Forelimb muscle (tissue), 1 donor: ENCODE results near the gene SHROOM2. TPM values are rescaled to one million over a fixed set of nuclear protein-coding genes. Genes with fewer than 3 reads are reported as not detected.

Experiments
- DNase-seq: peaks from one replicate; pipeline ENCODE4 v3.0.0-alpha.2; 2013; ENCODE audit warnings: low read depth
- polyA plus RNA-seq: library from polyadenylated mRNA; unstranded; fragments of 120-200 nt; gene quantifications from one replicate; pipeline ENCODE4 v1.2.1, GENCODE V29; 2013; ENCODE audit not compliant: insufficient read length

SHROOM2 gene
- polyA plus RNA-seq, 1 donor = 1.7 TPM

- DNase-seq = no peak
These were observed 157.2 kb downstream of the SHROOM2 start for GRCh38 chrX:9943420-9943819.

- no peak for DNase-seq
These were observed 161.0 kb downstream of the SHROOM2 start for GRCh38 chrX:9947131-9947794.

- no peak for DNase-seq
These were observed 162.2 kb downstream of the SHROOM2 start for GRCh38 chrX:9948406-9948805.

- DNase-seq = no peak
These were observed 166.1 kb downstream of the SHROOM2 start for GRCh38 chrX:9952300-9952699.

- DNase-seq = no peak
These were observed 167.2 kb downstream of the SHROOM2 start for GRCh38 chrX:9953396-9953795.

GRCh38 chrX:9955506-9955905, 169.3 kb downstream of the SHROOM2 start:
- no peak for DNase-seq

GRCh38 chrX:9957743-9958142, 171.5 kb downstream of the SHROOM2 start:
- DNase-seq = no peak

- no peak for DNase-seq
These were observed 172.0 kb downstream of the SHROOM2 start for GRCh38 chrX:9958183-9958582.

- no peak for DNase-seq
These were observed 175.5 kb downstream of the SHROOM2 start for GRCh38 chrX:9961750-9962149.

GRCh38 chrX:9966775-9967408, 180.7 kb downstream of the SHROOM2 start, which contains the start of gene CLDN34:
CLDN34 (plus strand) TSS chrX:9967358; CDS start chrX:9967358, 0 bp downstream.
- no peak for DNase-seq

- no peak for DNase-seq
These were observed 191.4 kb downstream of the SHROOM2 start for GRCh38 chrX:9977635-9978034.

GRCh38 chrX:9980401-9980800, 194.2 kb downstream of the SHROOM2 start:
- no peak for DNase-seq

GRCh38 chrX:9980927-9981326, 194.7 kb downstream of the SHROOM2 start:
- no peak for DNase-seq

GRCh38 chrX:9983441-9983840, 197.2 kb downstream of the SHROOM2 start:
- DNase-seq = no peak

- no peak for DNase-seq
These were observed 197.6 kb downstream of the SHROOM2 start for GRCh38 chrX:9983846-9984245.

- no peak for DNase-seq
These were observed 202.5 kb downstream of the SHROOM2 start for GRCh38 chrX:9988762-9989161.

GRCh38 chrX:9992061-9992460, 205.8 kb downstream of the SHROOM2 start:
- no peak for DNase-seq

GRCh38 chrX:9992724-9993123, 206.5 kb downstream of the SHROOM2 start:
- DNase-seq = no peak

- DNase-seq = no peak
These were observed 209.7 kb downstream of the SHROOM2 start for GRCh38 chrX:9995855-9996339.

GRCh38 chrX:9997041-9997440, 210.8 kb downstream of the SHROOM2 start:
- no peak for DNase-seq

GRCh38 chrX:9997524-9997923, 211.3 kb downstream of the SHROOM2 start:
- DNase-seq = no peak
